ENCODE measurements around the gene ADAMTSL3.

The ADAMTSL3 gene

GRCh38 chr15:83656943-83657528 is 3.1 kb downstream of the ADAMTSL3 start:
- no peak for DNase-seq (ENCODE audit: low read depth)

GRCh38 chr15:83657549-83657948 is 3.6 kb downstream of the ADAMTSL3 start:
- peak; percentile 15 for DNase-seq (ENCODE audit: low read depth)

GRCh38 chr15:83658430-83659416 is 4.8 kb downstream of the ADAMTSL3 start:
- no peak for DNase-seq (ENCODE audit: low read depth)

- DNase-seq (ENCODE audit: low read depth), result no peak
These were observed 5.5 kb downstream of the ADAMTSL3 start for GRCh38 chr15:83659417-83659812.

- no peak for DNase-seq (ENCODE audit: low read depth)
These were observed 11.6 kb downstream of the ADAMTSL3 start for GRCh38 chr15:83665480-83665879.

GRCh38 chr15:83670672-83671229 is 16.8 kb downstream of the ADAMTSL3 start:
- DNase-seq (ENCODE audit: low read depth), result no peak

- no peak for DNase-seq (ENCODE audit: low read depth)
These were observed 17.7 kb downstream of the ADAMTSL3 start for GRCh38 chr15:83671603-83672002.

- DNase-seq (ENCODE audit: low read depth), result no peak
These were observed 19.5 kb downstream of the ADAMTSL3 start for GRCh38 chr15:83673385-83673784.

GRCh38 chr15:83682476-83683088 is 28.7 kb downstream of the ADAMTSL3 start:
- DNase-seq (ENCODE audit: low read depth), result no peak

- DNase-seq (ENCODE audit: low read depth), result no peak
These were observed 32.0 kb downstream of the ADAMTSL3 start for GRCh38 chr15:83685916-83686332.

GRCh38 chr15:83688201-83688600 is 34.3 kb downstream of the ADAMTSL3 start:
- DNase-seq (ENCODE audit: low read depth), result no peak

GRCh38 chr15:83690676-83691075 is 36.8 kb downstream of the ADAMTSL3 start:
- no peak for DNase-seq (ENCODE audit: low read depth)

- no peak for DNase-seq (ENCODE audit: low read depth)
These were observed 39.0 kb downstream of the ADAMTSL3 start for GRCh38 chr15:83692746-83693581.

GRCh38 chr15:83694015-83694414 is 40.1 kb downstream of the ADAMTSL3 start:
- peak; percentile 81 for DNase-seq (ENCODE audit: low read depth)

- DNase-seq (ENCODE audit: low read depth), result peak; percentile 20
These were observed 40.6 kb downstream of the ADAMTSL3 start for GRCh38 chr15:83694536-83694935.

GRCh38 chr15:83695246-83695645 is 41.3 kb downstream of the ADAMTSL3 start:
- peak; percentile 53 for DNase-seq (ENCODE audit: low read depth)

- DNase-seq (ENCODE audit: low read depth), result no peak
These were observed 42.0 kb downstream of the ADAMTSL3 start for GRCh38 chr15:83695901-83696425.

- DNase-seq (ENCODE audit: low read depth), result no peak
These were observed 43.8 kb downstream of the ADAMTSL3 start for GRCh38 chr15:83697716-83698115.

- DNase-seq (ENCODE audit: low read depth), result peak; percentile 67
These were observed 44.4 kb downstream of the ADAMTSL3 start for GRCh38 chr15:83698294-83698693.

GRCh38 chr15:83699028-83699427 is 45.1 kb downstream of the ADAMTSL3 start:
- DNase-seq (ENCODE audit: low read depth), result no peak

- DNase-seq (ENCODE audit: low read depth), result no peak
These were observed 46.2 kb downstream of the ADAMTSL3 start for GRCh38 chr15:83700082-83700481.

Measured in iris pigment epithelial cell (primary cell).